EH (cell line): ENCODE results near the gene PSAP.

Source experiments
- DNase-seq: peaks from one replicate; pipeline ENCODE4 v3.0.0-alpha.2; 2015; ENCODE audit warnings: low read depth

Gene PSAP

GRCh38 chr10:71783917-71784678 is 67.0 kb downstream of the PSAP start:
- DNase-seq = no peak

GRCh38 chr10:71782917-71783490 is 68.0 kb downstream of the PSAP start:
- DNase-seq = no peak

GRCh38 chr10:71782221-71782916 is 68.7 kb downstream of the PSAP start:
- no peak for DNase-seq

- no peak for DNase-seq
These were observed 70.3 kb downstream of the PSAP start for GRCh38 chr10:71780719-71781118.

GRCh38 chr10:71780156-71780555 is 70.9 kb downstream of the PSAP start:
- no peak for DNase-seq

- DNase-seq = no peak
These were observed 71.4 kb downstream of the PSAP start for GRCh38 chr10:71779641-71780040.

GRCh38 chr10:71778071-71778825 is 72.8 kb downstream of the PSAP start:
- DNase-seq = no peak

- DNase-seq = no peak
These were observed 73.7 kb downstream of the PSAP start for GRCh38 chr10:71777213-71777985.

- DNase-seq = no peak
These were observed 74.5 kb downstream of the PSAP start for GRCh38 chr10:71776481-71776925.

- no peak for DNase-seq
These were observed 75.9 kb downstream of the PSAP start for GRCh38 chr10:71774916-71775702.

GRCh38 chr10:71773221-71773971 is 77.7 kb downstream of the PSAP start, which contains the start of gene VSIR:
Gene VSIR, minus strand, starts transcription at chr10:71773520. Its CDS starts 81 bp downstream, at chr10:71773439.
- peak; percentile 82 for DNase-seq

GRCh38 chr10:71772832-71773220 is 78.2 kb downstream of the PSAP start:
- DNase-seq = no peak

- DNase-seq = peak; percentile 86
These were observed 79.0 kb downstream of the PSAP start for GRCh38 chr10:71771821-71772617.

- DNase-seq = no peak
These were observed 79.8 kb downstream of the PSAP start for GRCh38 chr10:71771204-71771603.

- no peak for DNase-seq
These were observed 80.3 kb downstream of the PSAP start for GRCh38 chr10:71770789-71771188.

- peak; percentile 34 for DNase-seq
These were observed 80.8 kb downstream of the PSAP start for GRCh38 chr10:71770255-71770654.

GRCh38 chr10:71769279-71769823 is 81.7 kb downstream of the PSAP start:
- DNase-seq = peak; percentile 72

- peak; percentile 79 for DNase-seq
These were observed 83.5 kb downstream of the PSAP start for GRCh38 chr10:71767420-71768035.
